H54 (cell line): ENCODE data around the gene WDR17.

Experiments
- DNase-seq: peaks from one replicate; pipeline ENCODE4 v3.0.0; 2011; ENCODE audit warnings: low spot score, mixed read lengths; ENCODE audit not compliant: insufficient read length
- FAIRE-seq: peaks from 3 replicates; lab custom pipeline; 2011; peaks lifted over from hg19 to GRCh38; lab: Jason Lieb, UNC
- POLR2A ChIP-seq: IDR thresholded peaks from 2 replicates; pipeline ENCODE4 v1.6.1; 2011; ENCODE audit warnings: low read depth, mild to moderate bottlenecking, low read length

WDR17 gene

GRCh38 chr4:176222149-176222548 lies 156.5 kb downstream of the WDR17 start:
- FAIRE-seq, result no peak
- no peak for DNase-seq
- no peak for TF ChIP-seq POLR2A

GRCh38 chr4:176223561-176223960 lies 157.9 kb downstream of the WDR17 start:
- no peak for TF ChIP-seq POLR2A
- no peak for FAIRE-seq
- no peak for DNase-seq

- TF ChIP-seq POLR2A, result no peak
- FAIRE-seq (no peak), DNase-seq (no peak)
Observed at GRCh38 chr4:176226736-176227135, 161.1 kb downstream of the WDR17 start.

DNA sequence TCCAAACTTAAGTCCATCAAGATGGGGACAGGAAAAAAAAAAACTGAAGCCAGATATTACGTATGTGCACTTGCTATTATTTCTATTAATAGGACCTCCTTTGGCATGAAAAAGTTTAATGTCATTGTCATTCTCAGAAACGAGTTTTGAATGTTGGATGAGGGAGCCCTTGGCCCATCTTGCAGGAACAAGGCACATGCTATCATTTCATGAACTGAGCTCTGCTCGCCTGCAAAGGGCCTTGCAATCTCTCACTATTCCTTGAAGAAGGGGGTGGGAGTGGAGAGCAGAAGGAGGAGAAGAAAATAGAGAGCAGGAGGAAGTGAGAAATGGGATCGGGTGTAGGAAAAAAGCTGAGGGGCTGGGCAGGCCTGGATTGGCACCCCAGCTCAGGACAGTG lies 164.0 kb downstream of the WDR17 start:
- FAIRE-seq, result no peak
- TF ChIP-seq POLR2A, result no peak
- no peak for DNase-seq
